NB4 (cell line): ENCODE results near the gene POFUT2.

Experiments used
- MYC ChIP-seq: IDR thresholded peaks from 2 replicates; pipeline ENCODE4 v1.6.1; 2011; ENCODE audit warnings: low read depth, low read length
- POLR2A ChIP-seq: IDR thresholded peaks from 2 replicates; pipeline ENCODE4 v1.6.1; 2011; ENCODE audit warnings: mild to moderate bottlenecking; ENCODE audit not compliant: insufficient read length; ENCODE audit errors: extremely low read depth
- TF ChIP-seq, protein P1 (sequence below): IDR thresholded peaks from one replicate; pipeline ENCODE4 v1.5.1; 2012; ENCODE audit warnings: low read depth, low read length
- TF ChIP-seq, protein P2 (sequence below): IDR thresholded peaks from 2 replicates; pipeline ENCODE4 v1.6.1; 2011; ENCODE audit warnings: low read depth, low read length

DNA sequence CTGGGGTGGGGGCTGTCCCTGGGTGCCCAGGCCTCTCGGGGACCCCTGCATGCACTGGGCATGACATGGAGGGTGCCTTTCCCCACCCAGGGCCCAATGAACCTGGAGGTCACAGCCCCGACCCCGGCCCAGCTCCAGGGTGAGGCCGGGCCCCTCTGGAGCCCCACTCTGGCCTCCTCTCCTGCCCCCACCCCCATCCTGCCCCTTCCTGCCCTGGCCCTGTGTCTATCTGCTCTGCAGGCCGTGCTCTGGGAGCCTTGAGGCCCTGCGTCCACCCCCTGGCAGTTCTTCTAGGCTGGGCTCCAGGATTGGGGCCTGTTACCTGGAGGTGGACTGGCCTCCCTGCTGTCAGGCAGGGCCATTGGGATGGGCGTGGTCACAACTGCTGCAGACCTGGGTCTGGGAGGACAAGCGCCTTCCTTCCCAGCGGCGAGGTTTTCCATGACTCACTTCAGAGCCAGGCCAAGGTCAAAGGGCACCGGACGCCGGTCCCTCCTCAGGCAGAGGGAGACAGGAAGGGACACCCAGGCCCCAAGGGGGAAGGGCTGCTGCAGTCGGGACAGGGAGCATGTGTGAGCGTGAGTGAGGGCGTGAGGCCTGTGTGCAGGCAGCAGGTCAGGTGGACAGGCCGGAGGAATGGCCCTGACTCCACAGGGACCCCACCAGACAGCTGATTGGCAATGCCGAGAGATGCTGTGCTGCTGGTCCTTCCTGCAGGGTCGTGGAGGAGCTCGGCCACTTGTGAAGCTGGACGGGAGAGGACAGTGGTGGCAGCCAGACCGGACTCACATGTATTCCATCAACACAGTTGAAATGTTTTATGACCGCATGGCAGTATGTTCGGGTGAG, 31.1 kb upstream of the POFUT2 start:
- TF ChIP-seq, protein P1, sequence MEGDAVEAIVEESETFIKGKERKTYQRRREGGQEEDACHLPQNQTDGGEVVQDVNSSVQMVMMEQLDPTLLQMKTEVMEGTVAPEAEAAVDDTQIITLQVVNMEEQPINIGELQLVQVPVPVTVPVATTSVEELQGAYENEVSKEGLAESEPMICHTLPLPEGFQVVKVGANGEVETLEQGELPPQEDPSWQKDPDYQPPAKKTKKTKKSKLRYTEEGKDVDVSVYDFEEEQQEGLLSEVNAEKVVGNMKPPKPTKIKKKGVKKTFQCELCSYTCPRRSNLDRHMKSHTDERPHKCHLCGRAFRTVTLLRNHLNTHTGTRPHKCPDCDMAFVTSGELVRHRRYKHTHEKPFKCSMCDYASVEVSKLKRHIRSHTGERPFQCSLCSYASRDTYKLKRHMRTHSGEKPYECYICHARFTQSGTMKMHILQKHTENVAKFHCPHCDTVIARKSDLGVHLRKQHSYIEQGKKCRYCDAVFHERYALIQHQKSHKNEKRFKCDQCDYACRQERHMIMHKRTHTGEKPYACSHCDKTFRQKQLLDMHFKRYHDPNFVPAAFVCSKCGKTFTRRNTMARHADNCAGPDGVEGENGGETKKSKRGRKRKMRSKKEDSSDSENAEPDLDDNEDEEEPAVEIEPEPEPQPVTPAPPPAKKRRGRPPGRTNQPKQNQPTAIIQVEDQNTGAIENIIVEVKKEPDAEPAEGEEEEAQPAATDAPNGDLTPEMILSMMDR: no peak
- TF ChIP-seq, protein P2, sequence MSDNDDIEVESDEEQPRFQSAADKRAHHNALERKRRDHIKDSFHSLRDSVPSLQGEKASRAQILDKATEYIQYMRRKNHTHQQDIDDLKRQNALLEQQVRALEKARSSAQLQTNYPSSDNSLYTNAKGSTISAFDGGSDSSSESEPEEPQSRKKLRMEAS: no peak
- TF ChIP-seq POLR2A (no peak), MYC (no peak)
